Measurements from ENCODE around the gene RAB34. TPM values are rescaled to one million over a fixed set of nuclear protein-coding genes. Genes with fewer than 3 reads are reported as not detected.
A peak's percentile ranks its signal among the peaks of the same experiment; 100 is the strongest.

The RAB34 gene
- total and polyA plus RNA-seq, 9 of the 15 experiments (the other 6 are each of a cell fraction or from before 2014, with no cell fraction given), result 0.07 to 3.8 (median 0.46) TPM; not detected in 1

DNA sequence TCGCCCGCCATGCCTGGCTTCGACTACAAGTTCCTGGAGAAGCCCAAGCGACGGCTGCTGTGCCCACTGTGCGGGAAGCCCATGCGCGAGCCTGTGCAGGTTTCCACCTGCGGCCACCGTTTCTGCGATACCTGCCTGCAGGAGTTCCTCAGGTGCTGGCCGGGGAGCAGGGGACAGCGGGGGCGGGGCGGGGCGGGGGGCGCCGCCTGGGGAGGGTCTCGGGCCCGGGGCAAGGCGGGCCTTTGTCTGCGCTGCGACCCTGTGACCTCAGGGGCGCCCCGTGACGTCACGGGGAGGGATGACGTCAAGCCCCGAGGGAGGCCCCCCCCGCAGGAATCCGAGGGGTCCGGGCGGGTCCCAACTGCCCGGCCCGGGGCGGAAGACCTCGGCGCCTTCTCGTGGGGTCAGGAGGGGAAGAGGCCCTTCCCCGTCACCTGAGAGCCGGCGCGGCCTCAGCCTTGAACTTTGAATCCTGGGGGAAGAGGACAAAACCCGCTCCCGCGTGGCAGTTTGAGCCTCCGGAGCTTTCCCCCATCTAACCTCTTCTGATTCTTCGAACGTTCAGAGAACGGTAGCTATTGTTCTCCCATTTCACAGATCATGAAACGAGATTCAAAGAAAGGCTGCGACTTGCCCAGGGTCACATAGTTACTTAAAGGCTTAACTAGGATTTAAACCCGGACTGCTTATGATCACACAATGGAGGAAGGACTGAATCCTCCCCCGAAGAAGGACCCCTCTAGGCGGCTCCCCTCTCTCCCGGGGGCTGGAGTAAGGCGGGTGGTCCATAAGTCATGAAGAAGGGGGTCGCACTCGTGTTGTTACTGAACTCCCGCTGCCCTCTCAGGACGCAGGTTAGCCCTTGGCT lies 26.7 kb upstream of the RAB34 start (continued):
- TF ChIP-seq, protein P1, sequence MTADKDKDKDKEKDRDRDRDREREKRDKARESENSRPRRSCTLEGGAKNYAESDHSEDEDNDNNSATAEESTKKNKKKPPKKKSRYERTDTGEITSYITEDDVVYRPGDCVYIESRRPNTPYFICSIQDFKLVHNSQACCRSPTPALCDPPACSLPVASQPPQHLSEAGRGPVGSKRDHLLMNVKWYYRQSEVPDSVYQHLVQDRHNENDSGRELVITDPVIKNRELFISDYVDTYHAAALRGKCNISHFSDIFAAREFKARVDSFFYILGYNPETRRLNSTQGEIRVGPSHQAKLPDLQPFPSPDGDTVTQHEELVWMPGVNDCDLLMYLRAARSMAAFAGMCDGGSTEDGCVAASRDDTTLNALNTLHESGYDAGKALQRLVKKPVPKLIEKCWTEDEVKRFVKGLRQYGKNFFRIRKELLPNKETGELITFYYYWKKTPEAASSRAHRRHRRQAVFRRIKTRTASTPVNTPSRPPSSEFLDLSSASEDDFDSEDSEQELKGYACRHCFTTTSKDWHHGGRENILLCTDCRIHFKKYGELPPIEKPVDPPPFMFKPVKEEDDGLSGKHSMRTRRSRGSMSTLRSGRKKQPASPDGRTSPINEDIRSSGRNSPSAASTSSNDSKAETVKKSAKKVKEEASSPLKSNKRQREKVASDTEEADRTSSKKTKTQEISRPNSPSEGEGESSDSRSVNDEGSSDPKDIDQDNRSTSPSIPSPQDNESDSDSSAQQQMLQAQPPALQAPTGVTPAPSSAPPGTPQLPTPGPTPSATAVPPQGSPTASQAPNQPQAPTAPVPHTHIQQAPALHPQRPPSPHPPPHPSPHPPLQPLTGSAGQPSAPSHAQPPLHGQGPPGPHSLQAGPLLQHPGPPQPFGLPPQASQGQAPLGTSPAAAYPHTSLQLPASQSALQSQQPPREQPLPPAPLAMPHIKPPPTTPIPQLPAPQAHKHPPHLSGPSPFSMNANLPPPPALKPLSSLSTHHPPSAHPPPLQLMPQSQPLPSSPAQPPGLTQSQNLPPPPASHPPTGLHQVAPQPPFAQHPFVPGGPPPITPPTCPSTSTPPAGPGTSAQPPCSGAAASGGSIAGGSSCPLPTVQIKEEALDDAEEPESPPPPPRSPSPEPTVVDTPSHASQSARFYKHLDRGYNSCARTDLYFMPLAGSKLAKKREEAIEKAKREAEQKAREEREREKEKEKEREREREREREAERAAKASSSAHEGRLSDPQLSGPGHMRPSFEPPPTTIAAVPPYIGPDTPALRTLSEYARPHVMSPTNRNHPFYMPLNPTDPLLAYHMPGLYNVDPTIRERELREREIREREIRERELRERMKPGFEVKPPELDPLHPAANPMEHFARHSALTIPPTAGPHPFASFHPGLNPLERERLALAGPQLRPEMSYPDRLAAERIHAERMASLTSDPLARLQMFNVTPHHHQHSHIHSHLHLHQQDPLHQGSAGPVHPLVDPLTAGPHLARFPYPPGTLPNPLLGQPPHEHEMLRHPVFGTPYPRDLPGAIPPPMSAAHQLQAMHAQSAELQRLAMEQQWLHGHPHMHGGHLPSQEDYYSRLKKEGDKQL (CRISPR knock-in tag; IDR thresholded peaks at IDR 0.05; ENCODE audit: borderline replicate concordance), result no peak
- TF ChIP-seq SP1 (CRISPR knock-in tag; IDR thresholded peaks at IDR 0.05) (no peak), PHB2 (IDR thresholded peaks at IDR 0.05; ENCODE audit: low read depth) (no peak), C11orf30 (IDR thresholded peaks at IDR 0.05; ENCODE audit: low read depth) (no peak), CREM (IDR thresholded peaks at IDR 0.05; ENCODE audit: low read depth) (peak; percentile 98), TCFL5 (CRISPR knock-in tag; conservative IDR thresholded peaks at IDR 0.05) (no peak), ZZZ3 (IDR thresholded peaks at IDR 0.05) (no peak), HNRNPH1 (optimal IDR thresholded peaks at IDR 0.05; ENCODE audit: low read depth, low read length) (no peak)
- TF ChIP-seq, protein P2, sequence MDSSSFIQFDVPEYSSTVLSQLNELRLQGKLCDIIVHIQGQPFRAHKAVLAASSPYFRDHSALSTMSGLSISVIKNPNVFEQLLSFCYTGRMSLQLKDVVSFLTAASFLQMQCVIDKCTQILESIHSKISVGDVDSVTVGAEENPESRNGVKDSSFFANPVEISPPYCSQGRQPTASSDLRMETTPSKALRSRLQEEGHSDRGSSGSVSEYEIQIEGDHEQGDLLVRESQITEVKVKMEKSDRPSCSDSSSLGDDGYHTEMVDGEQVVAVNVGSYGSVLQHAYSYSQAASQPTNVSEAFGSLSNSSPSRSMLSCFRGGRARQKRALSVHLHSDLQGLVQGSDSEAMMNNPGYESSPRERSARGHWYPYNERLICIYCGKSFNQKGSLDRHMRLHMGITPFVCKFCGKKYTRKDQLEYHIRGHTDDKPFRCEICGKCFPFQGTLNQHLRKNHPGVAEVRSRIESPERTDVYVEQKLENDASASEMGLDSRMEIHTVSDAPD (CRISPR knock-in tag; IDR thresholded peaks at IDR 0.05), result no peak
- TF ChIP-seq, protein P3, sequence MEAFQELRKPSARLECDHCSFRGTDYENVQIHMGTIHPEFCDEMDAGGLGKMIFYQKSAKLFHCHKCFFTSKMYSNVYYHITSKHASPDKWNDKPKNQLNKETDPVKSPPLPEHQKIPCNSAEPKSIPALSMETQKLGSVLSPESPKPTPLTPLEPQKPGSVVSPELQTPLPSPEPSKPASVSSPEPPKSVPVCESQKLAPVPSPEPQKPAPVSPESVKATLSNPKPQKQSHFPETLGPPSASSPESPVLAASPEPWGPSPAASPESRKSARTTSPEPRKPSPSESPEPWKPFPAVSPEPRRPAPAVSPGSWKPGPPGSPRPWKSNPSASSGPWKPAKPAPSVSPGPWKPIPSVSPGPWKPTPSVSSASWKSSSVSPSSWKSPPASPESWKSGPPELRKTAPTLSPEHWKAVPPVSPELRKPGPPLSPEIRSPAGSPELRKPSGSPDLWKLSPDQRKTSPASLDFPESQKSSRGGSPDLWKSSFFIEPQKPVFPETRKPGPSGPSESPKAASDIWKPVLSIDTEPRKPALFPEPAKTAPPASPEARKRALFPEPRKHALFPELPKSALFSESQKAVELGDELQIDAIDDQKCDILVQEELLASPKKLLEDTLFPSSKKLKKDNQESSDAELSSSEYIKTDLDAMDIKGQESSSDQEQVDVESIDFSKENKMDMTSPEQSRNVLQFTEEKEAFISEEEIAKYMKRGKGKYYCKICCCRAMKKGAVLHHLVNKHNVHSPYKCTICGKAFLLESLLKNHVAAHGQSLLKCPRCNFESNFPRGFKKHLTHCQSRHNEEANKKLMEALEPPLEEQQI (IDR thresholded peaks at IDR 0.05), result no peak
- TF ChIP-seq, protein P4, sequence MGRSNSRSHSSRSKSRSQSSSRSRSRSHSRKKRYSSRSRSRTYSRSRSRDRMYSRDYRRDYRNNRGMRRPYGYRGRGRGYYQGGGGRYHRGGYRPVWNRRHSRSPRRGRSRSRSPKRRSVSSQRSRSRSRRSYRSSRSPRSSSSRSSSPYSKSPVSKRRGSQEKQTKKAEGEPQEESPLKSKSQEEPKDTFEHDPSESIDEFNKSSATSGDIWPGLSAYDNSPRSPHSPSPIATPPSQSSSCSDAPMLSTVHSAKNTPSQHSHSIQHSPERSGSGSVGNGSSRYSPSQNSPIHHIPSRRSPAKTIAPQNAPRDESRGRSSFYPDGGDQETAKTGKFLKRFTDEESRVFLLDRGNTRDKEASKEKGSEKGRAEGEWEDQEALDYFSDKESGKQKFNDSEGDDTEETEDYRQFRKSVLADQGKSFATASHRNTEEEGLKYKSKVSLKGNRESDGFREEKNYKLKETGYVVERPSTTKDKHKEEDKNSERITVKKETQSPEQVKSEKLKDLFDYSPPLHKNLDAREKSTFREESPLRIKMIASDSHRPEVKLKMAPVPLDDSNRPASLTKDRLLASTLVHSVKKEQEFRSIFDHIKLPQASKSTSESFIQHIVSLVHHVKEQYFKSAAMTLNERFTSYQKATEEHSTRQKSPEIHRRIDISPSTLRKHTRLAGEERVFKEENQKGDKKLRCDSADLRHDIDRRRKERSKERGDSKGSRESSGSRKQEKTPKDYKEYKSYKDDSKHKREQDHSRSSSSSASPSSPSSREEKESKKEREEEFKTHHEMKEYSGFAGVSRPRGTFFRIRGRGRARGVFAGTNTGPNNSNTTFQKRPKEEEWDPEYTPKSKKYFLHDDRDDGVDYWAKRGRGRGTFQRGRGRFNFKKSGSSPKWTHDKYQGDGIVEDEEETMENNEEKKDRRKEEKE (IDR thresholded peaks at IDR 0.05; ENCODE audit: borderline replicate concordance in 1 of 2, control insufficient read depth in 1 of 2, low read depth in 2 of 2, low read length in 1 of 2), result no peak
- TF ChIP-seq, protein P5, sequence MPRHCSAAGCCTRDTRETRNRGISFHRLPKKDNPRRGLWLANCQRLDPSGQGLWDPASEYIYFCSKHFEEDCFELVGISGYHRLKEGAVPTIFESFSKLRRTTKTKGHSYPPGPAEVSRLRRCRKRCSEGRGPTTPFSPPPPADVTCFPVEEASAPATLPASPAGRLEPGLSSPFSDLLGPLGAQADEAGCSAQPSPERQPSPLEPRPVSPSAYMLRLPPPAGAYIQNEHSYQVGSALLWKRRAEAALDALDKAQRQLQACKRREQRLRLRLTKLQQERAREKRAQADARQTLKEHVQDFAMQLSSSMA (CRISPR knock-in tag; IDR thresholded peaks at IDR 0.05), result no peak
